ENCODE measurements around the gene SLC39A7. TPM values are rescaled to one million over a fixed set of nuclear protein-coding genes. Genes with fewer than 3 reads are reported as not detected.

Gene SLC39A7
- total RNA-seq, 1 donor from 2014 or later: 119 TPM

GRCh38 chr6:33190504-33191107 is 10.1 kb upstream of the SLC39A7 start:
- DNase-seq (ENCODE audit: low read depth): no peak

- no peak for DNase-seq (ENCODE audit: low read depth)
These were observed 9.1 kb upstream of the SLC39A7 start for GRCh38 chr6:33191383-33192104.

- DNase-seq (ENCODE audit: low read depth): no peak
These were observed 8.5 kb upstream of the SLC39A7 start, which contains the start of gene COL11A2 for GRCh38 chr6:33192105-33192646. COL11A2 (minus strand) TSS chr6:33192467; CDS start chr6:33192240, 227 bp downstream.

GRCh38 chr6:33192671-33193602 is 7.7 kb upstream of the SLC39A7 start:
- no peak for DNase-seq (ENCODE audit: low read depth)

- no peak for DNase-seq (ENCODE audit: low read depth)
These were observed 7.0 kb upstream of the SLC39A7 start for GRCh38 chr6:33193619-33194018.

GRCh38 chr6:33194431-33194979 is 6.2 kb upstream of the SLC39A7 start:
- no peak for DNase-seq (ENCODE audit: low read depth)

- no peak for DNase-seq (ENCODE audit: low read depth)
These were observed 5.1 kb upstream of the SLC39A7 start for GRCh38 chr6:33195304-33196165.

GRCh38 chr6:33197431-33198048 is 3.1 kb upstream of the SLC39A7 start:
- peak; percentile 64 for DNase-seq (ENCODE audit: low read depth)

- DNase-seq (ENCODE audit: low read depth): no peak
These were observed 2.4 kb upstream of the SLC39A7 start for GRCh38 chr6:33198159-33198852.

GRCh38 chr6:33198853-33199436 is 1.7 kb upstream of the SLC39A7 start:
- DNase-seq (ENCODE audit: low read depth): no peak

- peak; percentile 37 for DNase-seq (ENCODE audit: low read depth)
These were observed 914 bp upstream of the SLC39A7 start for GRCh38 chr6:33199687-33200218.

GRCh38 chr6:33201147-33201545 is 479 bp downstream of the SLC39A7 start:
- DNase-seq (ENCODE audit: low read depth): no peak

- DNase-seq (ENCODE audit: low read depth): no peak
These were observed 1.3 kb downstream of the SLC39A7 start for GRCh38 chr6:33201935-33202334.

GRCh38 chr6:33202799-33203198 is 2.1 kb downstream of the SLC39A7 start:
- DNase-seq (ENCODE audit: low read depth): no peak

- DNase-seq (ENCODE audit: low read depth): no peak
These were observed 2.9 kb downstream of the SLC39A7 start for GRCh38 chr6:33203443-33204164.

GRCh38 chr6:33204165-33204414 is 3.4 kb downstream of the SLC39A7 start:
- DNase-seq (ENCODE audit: low read depth): no peak

- DNase-seq (ENCODE audit: low read depth): peak; percentile 81
These were observed 3.9 kb downstream of the SLC39A7 start, which contains the start of gene HSD17B8 for GRCh38 chr6:33204415-33205190. HSD17B8 (plus strand) TSS chr6:33204655; CDS start chr6:33204669, 14 bp downstream.
